Gastroesophageal sphincter (tissue), 4 donors: Measurements from ENCODE around the gene UBE2D4. TPM values are rescaled to one million over a fixed set of nuclear protein-coding genes. Genes with fewer than 3 reads are reported as not detected.
"Not testable (repeated sequence)": the region's sequence is repeated elsewhere in the genome, so short reads cannot be mapped to it uniquely, and the experiment has no call there.

Source experiments
- ATAC-seq: fragments of 150-250 bp; one replicate; pipeline ENCODE4 v1.9.1; 2016; ENCODE audit warnings: mild to moderate bottlenecking, moderate library complexity
- H3K27ac ChIP-seq, 4 donors: fragments of 200-600 bp; sonication (generic) in 3 of 4; 1 replicate in 3 of 4; 2 replicates in 1 of 4; pipeline ENCODE4 v1.5.1; 2016 to 2019
- H3K27me3 ChIP-seq: fragments of 200-600 bp; sonication (generic); one replicate; pipeline ENCODE4 v1.5.1; 2019
- H3K36me3 ChIP-seq, 2 donors: fragments of 200-600 bp; sonication (generic); one replicate each; pipeline ENCODE4 v1.5.1; 2019; ENCODE audit warnings: control low read depth in 1 of 2
- H3K4me1 ChIP-seq, 3 donors: fragments of 200-600 bp; sonication (generic); 1 replicate in 2 of 3; 2 replicates in 1 of 3; pipeline ENCODE4 v1.5.1; 2016 to 2019; ENCODE audit warnings: control low read depth in 2 of 3
- H3K4me3 ChIP-seq, 2 donors: fragments of 200-600 bp; sonication (generic); one replicate each; pipeline ENCODE4 v1.5.1; 2019; ENCODE audit warnings: mild to moderate bottlenecking in 1 of 2, moderate library complexity in 1 of 2
- H3K9me3 ChIP-seq, 3 donors: fragments of 200-600 bp; sonication (generic); one replicate each; pipeline ENCODE4 v1.5.1; 2017 to 2019; ENCODE audit warnings: control low read depth in 2 of 3
- EP300 ChIP-seq: sonication (generic); formaldehyde crosslinking; IDR thresholded peaks from one replicate; pipeline ENCODE4 v1.6.1; 2017; ENCODE audit warnings: antibody characterized with exemption, mild to moderate bottlenecking
- POLR2A ChIP-seq, 2 donors: fragments of 450-650 bp; IDR thresholded peaks; one replicate each; pipeline ENCODE4 v1.6.1; 2017; ENCODE audit warnings: antibody characterized with exemption in 2 of 2, mild to moderate bottlenecking in 2 of 2, moderate library complexity in 1 of 2
- POLR2AphosphoS5 ChIP-seq: sonication (generic); formaldehyde crosslinking; IDR thresholded peaks from one replicate; pipeline ENCODE4 v1.6.1; 2017; ENCODE audit warnings: antibody characterized with exemption
- whole genome bisulfite sequencing, 2 donors: methylation state at CpG; one replicate each; pipeline ENCODE4 v1.1.5; 2018; ENCODE audit warnings: low coverage in 1 of 2; 5-methylcytosine and 5-hydroxymethylcytosine counted together
- total RNA-seq, 4 donors: library from RNA; depleted of rRNA; stranded (reverse); fragments of >200 nt; gene quantifications; one replicate each; pipeline ENCODE4 v1.1.0, GENCODE V29; 2016
- TF ChIP-seq, protein P1 (sequence below), 4 experiments: fragments of 200-600 bp in 2 of 4; fragments of 450-650 bp in 2 of 4; sonication (generic) in 1 of 4; IDR thresholded peaks; one replicate each; pipeline ENCODE4 v1.5.1; 2017 to 2019; ENCODE audit warnings: antibody characterized with exemption in 4 of 4, mild to moderate bottlenecking in 2 of 4, moderate library complexity in 2 of 4

The UBE2D4 gene
- total RNA-seq, 4 donors from 2014 or later = 22.7 to 38.3 (median 28.5) TPM

DNA sequence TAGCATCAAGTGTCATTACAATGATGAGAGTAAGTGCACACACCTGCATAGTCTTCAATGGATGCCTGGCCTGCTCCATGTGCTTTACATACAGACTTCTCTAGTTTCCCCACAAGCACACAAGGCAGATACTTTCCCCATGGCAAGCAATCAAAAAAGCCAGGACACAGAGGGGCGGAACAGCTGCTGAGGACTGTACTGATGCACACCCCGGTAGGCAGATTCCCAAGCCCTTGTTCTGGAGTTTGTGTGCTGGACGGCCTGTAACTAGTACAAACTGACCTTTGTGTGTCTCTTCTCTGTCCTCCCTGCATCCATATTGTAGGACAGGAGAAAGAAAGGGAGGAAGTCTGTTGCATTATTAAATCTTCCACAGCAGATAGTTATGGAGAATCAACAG lies 25.8 kb downstream of the UBE2D4 start:
- WGBS, 2 donors = 60 to 67% methylated on average over 1 to 2 of the region's 3 CpGs
- no peak for ATAC-seq
- H3K36me3 ChIP-seq = peaks cover 0 to 89% of the 10 kb centered on the region in 2 donors
- no peak overlapping the region for H3K27ac ChIP-seq
- no peak overlapping the region for H3K4me3 ChIP-seq
- H3K27me3 ChIP-seq = no peaks in the 10 kb centered on the region
- H3K9me3 ChIP-seq = no peaks in the 10 kb centered on the region
- no peaks in the 10 kb centered on the region for H3K4me1 ChIP-seq
- TF ChIP-seq EP300 = no peak
- no peak for TF ChIP-seq POLR2A (IDR thresholded peaks at IDR 0.05)
- no peak for TF ChIP-seq POLR2AphosphoS5
- TF ChIP-seq, protein P1, sequence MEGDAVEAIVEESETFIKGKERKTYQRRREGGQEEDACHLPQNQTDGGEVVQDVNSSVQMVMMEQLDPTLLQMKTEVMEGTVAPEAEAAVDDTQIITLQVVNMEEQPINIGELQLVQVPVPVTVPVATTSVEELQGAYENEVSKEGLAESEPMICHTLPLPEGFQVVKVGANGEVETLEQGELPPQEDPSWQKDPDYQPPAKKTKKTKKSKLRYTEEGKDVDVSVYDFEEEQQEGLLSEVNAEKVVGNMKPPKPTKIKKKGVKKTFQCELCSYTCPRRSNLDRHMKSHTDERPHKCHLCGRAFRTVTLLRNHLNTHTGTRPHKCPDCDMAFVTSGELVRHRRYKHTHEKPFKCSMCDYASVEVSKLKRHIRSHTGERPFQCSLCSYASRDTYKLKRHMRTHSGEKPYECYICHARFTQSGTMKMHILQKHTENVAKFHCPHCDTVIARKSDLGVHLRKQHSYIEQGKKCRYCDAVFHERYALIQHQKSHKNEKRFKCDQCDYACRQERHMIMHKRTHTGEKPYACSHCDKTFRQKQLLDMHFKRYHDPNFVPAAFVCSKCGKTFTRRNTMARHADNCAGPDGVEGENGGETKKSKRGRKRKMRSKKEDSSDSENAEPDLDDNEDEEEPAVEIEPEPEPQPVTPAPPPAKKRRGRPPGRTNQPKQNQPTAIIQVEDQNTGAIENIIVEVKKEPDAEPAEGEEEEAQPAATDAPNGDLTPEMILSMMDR (IDR thresholded peaks at IDR 0.05) = no peak

DNA sequence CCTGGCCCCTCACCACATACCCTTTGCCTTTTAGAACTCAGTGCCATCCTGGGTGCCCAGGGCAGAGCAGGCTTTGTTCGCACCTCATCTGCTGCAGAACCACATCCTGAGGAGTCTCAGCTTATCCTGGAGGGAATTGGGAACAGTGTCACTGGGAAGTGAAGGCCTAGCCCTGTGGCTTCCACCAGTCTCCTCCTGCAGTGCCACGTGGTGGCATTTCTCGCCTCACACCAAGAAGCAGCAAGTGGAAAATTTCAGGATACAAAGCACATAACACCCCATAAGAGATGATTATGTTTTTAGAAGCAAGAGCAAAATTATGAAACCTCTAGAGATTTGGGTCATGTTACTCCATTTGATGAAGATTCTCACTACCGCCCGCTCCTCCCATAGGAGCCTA lies 26.8 kb downstream of the UBE2D4 start:
- H3K27me3 ChIP-seq = no peaks in the 10 kb centered on the region
- no peaks in the 10 kb centered on the region for H3K4me1 ChIP-seq
- H3K36me3 ChIP-seq = peaks cover 0 to 78% of the 10 kb centered on the region in 2 donors
- WGBS, 2 donors = 85 to 100% methylated on average over 2 to 4 of the region's 5 CpGs
- TF ChIP-seq POLR2A (IDR thresholded peaks at IDR 0.05) (no peak), POLR2AphosphoS5 (no peak), EP300 (no peak)
- TF ChIP-seq, protein P1 (IDR thresholded peaks at IDR 0.05) = no peak
- H3K4me3 ChIP-seq = no peak overlapping the region
- no peak overlapping the region for H3K27ac ChIP-seq
- H3K9me3 ChIP-seq = no peaks in the 10 kb centered on the region
- ATAC-seq = no peak

DNA sequence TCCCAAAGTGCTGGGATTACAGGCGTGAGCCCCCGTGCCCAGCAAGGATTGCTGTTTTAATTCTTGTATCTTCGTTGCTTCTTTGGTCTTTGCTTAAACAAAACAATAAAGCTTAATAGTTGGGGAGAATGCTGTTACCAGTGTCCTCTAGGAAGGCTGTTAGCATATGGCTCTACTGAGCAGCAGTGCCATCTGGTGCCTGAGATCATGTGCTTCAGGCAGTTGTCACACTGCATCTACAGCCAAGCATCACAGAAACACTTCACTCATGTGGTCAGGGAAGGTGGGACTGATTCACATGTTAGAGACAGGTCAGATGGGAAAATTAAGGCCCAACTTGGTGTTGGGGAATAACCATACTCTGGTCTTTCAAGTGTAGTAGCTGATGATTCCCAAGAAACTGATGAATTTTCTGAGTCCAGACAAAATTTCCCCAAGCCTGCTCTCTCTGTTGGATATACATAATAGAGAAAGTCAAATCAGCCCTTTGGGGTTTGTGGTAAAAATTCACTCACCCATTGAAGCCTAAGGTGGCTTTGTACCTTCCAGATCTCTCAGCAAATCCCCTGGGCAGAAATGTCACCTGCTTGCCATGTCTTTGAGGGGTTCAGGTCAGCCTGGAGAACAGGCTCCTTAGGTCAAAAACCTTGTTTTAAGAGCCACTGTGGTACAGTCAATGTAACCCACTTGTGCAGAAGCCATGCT lies 28.4 kb downstream of the UBE2D4 start:
- Histone ChIP-seq H3K27me3 (no peaks in the 10 kb centered on the region), H3K4me3 (no peak overlapping the region), H3K4me1 (no peaks in the 10 kb centered on the region), H3K27ac (no peak overlapping the region), H3K36me3 (peaks cover 0 to 69% of the 10 kb centered on the region in 2 donors), H3K9me3 (no peaks in the 10 kb centered on the region)
- WGBS, 2 donors = 40 to 48% methylated on average over 1 to 3 of the region's 3 CpGs
- TF ChIP-seq, protein P1 (IDR thresholded peaks at IDR 0.05) = peak in 1 of 4 experiments; percentile 10
- TF ChIP-seq EP300 (no peak), POLR2AphosphoS5 (no peak), POLR2A (IDR thresholded peaks at IDR 0.05) (no peak)
- no peak for ATAC-seq

DNA sequence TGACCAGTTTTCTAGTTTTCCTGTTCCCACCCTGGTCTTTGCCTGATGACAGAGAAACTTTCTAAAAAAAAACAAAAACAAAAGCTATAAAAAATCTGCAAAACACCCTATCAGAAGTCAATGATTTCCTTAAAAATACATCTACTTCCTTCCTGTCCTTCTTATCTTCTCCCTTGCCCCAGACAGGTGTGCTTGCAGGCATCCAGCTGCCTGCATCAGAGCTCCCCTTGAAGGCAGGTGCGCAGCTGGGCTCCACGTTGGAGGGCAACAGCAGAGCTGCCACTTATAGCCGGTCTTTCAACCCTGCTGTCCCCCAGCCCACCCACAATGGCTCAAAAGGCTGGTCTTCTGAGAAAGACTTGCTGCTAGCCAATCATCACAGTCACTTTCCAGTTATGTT lies 29.8 kb downstream of the UBE2D4 start:
- no peak overlapping the region for H3K27ac ChIP-seq
- no peak for ATAC-seq
- peaks cover 0 to 65% of the 10 kb centered on the region in 2 donors for H3K36me3 ChIP-seq
- no peaks in the 10 kb centered on the region for H3K27me3 ChIP-seq
- H3K9me3 ChIP-seq = no peaks in the 10 kb centered on the region
- TF ChIP-seq EP300 (no peak), POLR2A (IDR thresholded peaks at IDR 0.05) (no peak), POLR2AphosphoS5 (no peak)
- TF ChIP-seq, protein P1 (IDR thresholded peaks at IDR 0.05) = no peak
- no peak overlapping the region for H3K4me3 ChIP-seq
- WGBS, 2 donors = 75% methylated on average over 3 of the region's 3 CpGs; no CpG with 5 or more reads in 1 of the 2 donors
- no peaks in the 10 kb centered on the region for H3K4me1 ChIP-seq

DNA sequence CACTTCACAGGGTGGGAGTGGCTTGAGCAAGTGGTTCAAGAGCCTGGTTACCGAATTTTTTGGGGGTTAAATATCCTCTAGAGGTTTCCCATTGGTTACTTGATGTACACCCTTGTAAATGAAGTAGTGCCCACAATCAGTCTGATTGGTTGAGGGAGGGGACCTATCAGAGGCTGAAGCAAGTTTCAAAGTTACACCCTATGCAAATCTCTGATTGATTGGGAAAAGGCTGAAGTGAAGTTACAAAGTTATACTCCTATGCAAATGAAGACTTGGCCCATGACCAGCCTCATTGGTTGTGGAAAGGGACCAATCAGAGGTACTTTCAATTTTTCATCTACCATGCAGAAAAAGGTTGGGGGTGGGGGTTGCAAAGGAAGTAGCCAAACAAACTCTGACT lies 34.7 kb downstream of the UBE2D4 start:
- WGBS, 2 donors = 23 to 50% methylated on average over 1 of the region's 1 CpG
- no peaks in the 10 kb centered on the region for H3K9me3 ChIP-seq
- peaks cover 0 to 49% of the 10 kb centered on the region in 2 donors for H3K36me3 ChIP-seq
- H3K4me1 ChIP-seq = no peaks in the 10 kb centered on the region
- H3K27me3 ChIP-seq = no peaks in the 10 kb centered on the region
- H3K27ac ChIP-seq = no peak overlapping the region
- ATAC-seq = no peak
- H3K4me3 ChIP-seq = no peak overlapping the region
- TF ChIP-seq POLR2A (IDR thresholded peaks at IDR 0.05) = no peak
- TF ChIP-seq, protein P1 (IDR thresholded peaks at IDR 0.05) = no peak
- TF ChIP-seq POLR2AphosphoS5 = no peak
- no peak for TF ChIP-seq EP300

DNA sequence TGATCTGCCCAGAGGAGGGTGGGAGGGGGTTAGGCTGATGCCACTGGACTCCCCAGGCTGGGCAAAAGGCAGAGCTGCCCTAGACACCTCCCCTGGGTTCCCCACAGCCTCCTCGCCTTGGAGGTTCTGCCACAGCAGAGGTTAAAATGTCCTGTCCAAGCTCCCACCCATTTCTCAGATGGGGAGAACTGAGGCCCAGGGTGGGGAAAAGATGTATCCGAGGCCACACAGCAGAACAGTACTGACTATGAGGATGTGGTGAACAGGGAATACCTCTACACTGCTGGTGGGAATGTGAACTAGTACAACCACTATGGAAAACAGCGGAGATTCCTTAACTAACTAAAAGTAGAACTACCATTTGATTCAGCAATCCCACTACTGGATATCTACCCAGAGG lies 40.2 kb downstream of the UBE2D4 start:
- H3K4me3 ChIP-seq, ATAC-seq, H3K9me3 ChIP-seq, H3K27me3 ChIP-seq, H3K27ac ChIP-seq, H3K4me1 ChIP-seq: not testable (repeated sequence)
- 100% methylated on average over 1 of the region's 3 CpGs for WGBS, 2 donors
- peaks cover 0 to 31% of the 10 kb centered on the region in 2 donors for H3K36me3 ChIP-seq

DNA sequence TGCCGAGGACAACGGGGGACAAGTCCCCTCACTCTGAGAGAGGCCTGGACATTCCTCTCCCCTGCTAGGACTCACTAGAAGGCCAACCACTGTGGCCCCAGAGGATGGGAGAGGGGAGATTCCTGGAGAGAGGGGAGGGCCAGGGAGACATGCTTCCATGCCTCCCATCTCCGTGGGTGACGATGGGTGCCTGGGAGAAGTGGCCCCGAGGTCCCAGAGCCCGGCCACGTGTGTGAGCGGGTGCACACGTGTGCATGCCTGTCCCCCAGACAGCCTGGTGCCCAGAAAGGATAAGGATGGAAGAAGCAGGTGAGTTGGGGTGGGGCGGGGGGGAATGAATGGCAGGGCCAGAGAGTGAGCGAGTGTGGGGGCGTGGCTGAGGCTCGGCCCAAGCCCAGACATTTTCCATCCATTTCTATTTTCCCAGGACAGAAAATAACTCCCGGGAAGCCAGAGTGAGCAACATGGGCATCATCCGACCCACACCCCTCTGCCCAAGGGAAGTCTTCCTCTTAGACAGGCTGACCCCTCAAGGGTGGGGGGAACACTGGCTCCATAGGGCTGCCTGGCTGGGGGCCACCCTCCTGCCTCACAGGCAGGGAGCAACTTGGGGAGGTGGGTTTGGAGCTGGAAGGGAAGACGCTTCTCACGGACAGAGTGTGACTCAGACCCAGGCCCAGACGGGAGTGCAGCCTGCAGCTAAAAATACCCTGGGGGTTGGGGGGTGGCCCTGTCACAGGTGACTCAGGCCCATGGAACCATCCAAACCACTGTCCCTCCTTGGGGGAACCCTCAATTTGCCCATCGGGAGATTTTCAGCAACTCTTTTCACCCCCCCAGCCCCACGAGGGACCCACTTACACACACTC lies 42.2 kb downstream of the UBE2D4 start:
- not testable (repeated sequence) for H3K9me3 ChIP-seq

More for the DNA sequence above, 42.2 kb downstream of the UBE2D4 start:
- peaks cover 0 to 23% of the 10 kb centered on the region in 2 donors for H3K36me3 ChIP-seq
- not testable (repeated sequence) for H3K27me3 ChIP-seq, H3K4me3 ChIP-seq, H3K4me1 ChIP-seq, H3K27ac ChIP-seq
- peak; percentile 20 for ATAC-seq
- 100% methylated on average over 1 of the region's 20 CpGs; no CpG with 5 or more reads in 1 of the 2 donors for WGBS, 2 donors
